ENCODE data around the gene SLC26A1.

The SLC26A1 gene

GRCh38 chr4:968221-968620 is 25.0 kb downstream of the SLC26A1 start:
- Histone ChIP-seq H2AFZ (ENCODE audit: insufficient read depth, low read length, poor library complexity) (no peak overlapping the region), H3K79me1 (ENCODE audit: low read length) (peaks cover 4% of the 10 kb centered on the region), H3K36me3 (ENCODE audit: control insufficient read depth in 1 of 2, insufficient read depth in 2 of 2, low read length in 2 of 2) (peaks cover 6 to 11% of the 10 kb centered on the region in 2 experiments), H3K4me3 (ENCODE audit: low read depth, low read length) (no peak overlapping the region), H3K4me1 (ENCODE audit: control insufficient read depth in 1 of 2, insufficient read depth in 2 of 2, low read length in 2 of 2) (peaks cover 6 to 13% of the 10 kb centered on the region in 2 experiments), H2BK12ac (ENCODE audit: low read length) (no peak overlapping the region), H3K9me3 (ENCODE audit: insufficient read depth, low read depth, low read length) (peaks cover 6% of the 10 kb centered on the region), H4K8ac (ENCODE audit: low read depth, low read length) (no peak overlapping the region), H3K4me2 (ENCODE audit: low read length) (no peak overlapping the region), H2BK5ac (ENCODE audit: low read depth, low read length, poor library complexity) (no peak overlapping the region), H3K4ac (ENCODE audit: low read depth, low read length) (no peak overlapping the region), H2AK5ac (ENCODE audit: low read length) (no peak overlapping the region), H3K27me3 (ENCODE audit: insufficient read depth, low read length) (peaks cover 25% of the 10 kb centered on the region), H3K14ac (ENCODE audit: low read length) (no peak overlapping the region), H3K27ac (ENCODE audit: low read depth, low read length) (no peak overlapping the region), H3K18ac (ENCODE audit: low read length) (no peak overlapping the region), H2BK120ac (ENCODE audit: insufficient read depth, low read length, poor library complexity) (no peak overlapping the region), H3K9ac (ENCODE audit: low read length) (no peak overlapping the region), H3K23ac (ENCODE audit: low read length) (no peak overlapping the region), H4K91ac (ENCODE audit: low read depth, low read length) (no peak overlapping the region), H4K12ac (ENCODE audit: low read depth, low read length) (no peak overlapping the region), H3K79me2 (ENCODE audit: control insufficient read depth, insufficient read depth, low read length, poor library complexity) (no peaks in the 10 kb centered on the region)
- DNase-seq, result no peak
- WGBS (ENCODE audit: extremely low coverage, insufficient coverage, insufficient read length), result no CpG with 5 or more reads among the region's 24 CpGs

- Histone ChIP-seq H3K4me2 (ENCODE audit: low read length) (peak overlapping the region; percentile 4), H3K27ac (ENCODE audit: low read depth, low read length) (no peak overlapping the region), H4K8ac (ENCODE audit: low read depth, low read length) (no peak overlapping the region), H2AFZ (ENCODE audit: insufficient read depth, low read length, poor library complexity) (no peak overlapping the region), H3K4me1 (ENCODE audit: control insufficient read depth in 1 of 2, insufficient read depth in 2 of 2, low read length in 2 of 2) (peaks cover under 1 to 7% of the 10 kb centered on the region in 2 experiments), H3K79me1 (ENCODE audit: low read length) (no peaks in the 10 kb centered on the region), H3K4ac (ENCODE audit: low read depth, low read length) (no peak overlapping the region), H4K12ac (ENCODE audit: low read depth, low read length) (no peak overlapping the region), H4K91ac (ENCODE audit: low read depth, low read length) (no peak overlapping the region), H3K9me3 (ENCODE audit: insufficient read depth, low read depth, low read length) (peaks cover 4% of the 10 kb centered on the region), H3K27me3 (ENCODE audit: insufficient read depth, low read length) (peaks cover 18% of the 10 kb centered on the region), H3K18ac (ENCODE audit: low read length) (no peak overlapping the region), H2BK12ac (ENCODE audit: low read length) (no peak overlapping the region), H3K36me3 (ENCODE audit: control insufficient read depth in 1 of 2, insufficient read depth in 2 of 2, low read length in 2 of 2) (peaks cover 8 to 13% of the 10 kb centered on the region in 2 experiments), H2AK5ac (ENCODE audit: low read length) (no peak overlapping the region), H2BK120ac (ENCODE audit: insufficient read depth, low read length, poor library complexity) (no peak overlapping the region), H3K23ac (ENCODE audit: low read length) (no peak overlapping the region), H3K14ac (ENCODE audit: low read length) (no peak overlapping the region), H3K79me2 (ENCODE audit: control insufficient read depth, insufficient read depth, low read length, poor library complexity) (no peaks in the 10 kb centered on the region), H3K4me3 (ENCODE audit: low read depth, low read length) (no peak overlapping the region), H2BK5ac (ENCODE audit: low read depth, low read length, poor library complexity) (no peak overlapping the region), H3K9ac (ENCODE audit: low read length) (no peak overlapping the region)
- no peak for DNase-seq
- WGBS (ENCODE audit: extremely low coverage, insufficient coverage, insufficient read length), result no CpG with 5 or more reads among the region's 76 CpGs
These were observed 25.8 kb downstream of the SLC26A1 start for GRCh38 chr4:967113-968104.

GRCh38 chr4:966266-967112 is 26.7 kb downstream of the SLC26A1 start:
- H4K8ac ChIP-seq (ENCODE audit: low read depth, low read length), result no peak overlapping the region
- no peaks in the 10 kb centered on the region for H3K79me2 ChIP-seq (ENCODE audit: control insufficient read depth, insufficient read depth, low read length, poor library complexity)
- no peak overlapping the region for H3K9ac ChIP-seq (ENCODE audit: low read length)
- no peaks in the 10 kb centered on the region for H3K79me1 ChIP-seq (ENCODE audit: low read length)
- H3K4me2 ChIP-seq (ENCODE audit: low read length), result no peak overlapping the region
- no peak overlapping the region for H4K12ac ChIP-seq (ENCODE audit: low read depth, low read length)
- H3K36me3 ChIP-seq (ENCODE audit: control insufficient read depth in 1 of 2, insufficient read depth in 2 of 2, low read length in 2 of 2), result peaks cover 15 to 21% of the 10 kb centered on the region in 2 experiments
- peaks cover 4% of the 10 kb centered on the region for H3K9me3 ChIP-seq (ENCODE audit: insufficient read depth, low read depth, low read length)
- no peak overlapping the region for H3K27ac ChIP-seq (ENCODE audit: low read depth, low read length)
- H4K91ac ChIP-seq (ENCODE audit: low read depth, low read length), result no peak overlapping the region
- H2AFZ ChIP-seq (ENCODE audit: insufficient read depth, low read length, poor library complexity), result no peak overlapping the region
- no peak overlapping the region for H3K18ac ChIP-seq (ENCODE audit: low read length)
- no peak for DNase-seq
- H2AK5ac ChIP-seq (ENCODE audit: low read length), result no peak overlapping the region
- no CpG with 5 or more reads among the region's 48 CpGs for WGBS (ENCODE audit: extremely low coverage, insufficient coverage, insufficient read length)
- H2BK5ac ChIP-seq (ENCODE audit: low read depth, low read length, poor library complexity), result no peak overlapping the region
- H3K14ac ChIP-seq (ENCODE audit: low read length), result no peak overlapping the region
- no peak overlapping the region for H2BK12ac ChIP-seq (ENCODE audit: low read length)
- peaks cover 0 to 3% of the 10 kb centered on the region in 2 experiments for H3K4me1 ChIP-seq (ENCODE audit: control insufficient read depth in 1 of 2, insufficient read depth in 2 of 2, low read length in 2 of 2)
- no peak overlapping the region for H3K4ac ChIP-seq (ENCODE audit: low read depth, low read length)
- H2BK120ac ChIP-seq (ENCODE audit: insufficient read depth, low read length, poor library complexity), result no peak overlapping the region
- H3K27me3 ChIP-seq (ENCODE audit: insufficient read depth, low read length), result peaks cover 18% of the 10 kb centered on the region
- no peak overlapping the region for H3K23ac ChIP-seq (ENCODE audit: low read length)
- H3K4me3 ChIP-seq (ENCODE audit: low read depth, low read length), result no peak overlapping the region

DNA sequence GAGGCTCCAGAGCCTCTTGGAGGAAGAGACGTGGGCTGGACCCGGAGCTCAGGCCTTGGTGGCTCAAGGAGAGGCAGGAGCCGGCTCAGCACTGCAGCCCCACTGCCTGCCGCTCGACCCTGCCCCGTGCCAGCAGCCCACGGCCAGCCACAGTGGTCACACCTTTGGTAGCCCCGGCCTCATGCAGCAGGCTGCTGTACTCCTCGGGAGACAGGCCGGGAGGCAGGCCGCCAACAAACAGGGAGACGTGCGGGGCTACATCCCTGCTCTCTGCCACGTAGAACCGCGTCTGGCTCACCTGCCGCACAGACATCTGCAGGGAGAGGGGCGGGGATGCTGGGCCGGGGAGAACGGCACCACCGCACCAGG is 27.5 kb downstream of the SLC26A1 start:
- H2BK120ac ChIP-seq (ENCODE audit: insufficient read depth, low read length, poor library complexity), result no peak overlapping the region
- WGBS (ENCODE audit: extremely low coverage, insufficient coverage, insufficient read length), result no CpG with 5 or more reads among the region's 21 CpGs

More for the DNA sequence above, 27.5 kb downstream of the SLC26A1 start:
- no peak for DNase-seq
- Histone ChIP-seq H2AFZ (ENCODE audit: insufficient read depth, low read length, poor library complexity) (no peak overlapping the region), H4K12ac (ENCODE audit: low read depth, low read length) (no peak overlapping the region), H3K36me3 (ENCODE audit: control insufficient read depth in 1 of 2, insufficient read depth in 2 of 2, low read length in 2 of 2) (peaks cover 15 to 23% of the 10 kb centered on the region in 2 experiments), H3K27me3 (ENCODE audit: insufficient read depth, low read length) (peaks cover 18% of the 10 kb centered on the region), H4K8ac (ENCODE audit: low read depth, low read length) (no peak overlapping the region), H3K79me1 (ENCODE audit: low read length) (no peaks in the 10 kb centered on the region), H4K91ac (ENCODE audit: low read depth, low read length) (no peak overlapping the region), H3K18ac (ENCODE audit: low read length) (no peak overlapping the region), H2BK12ac (ENCODE audit: low read length) (no peak overlapping the region), H2AK5ac (ENCODE audit: low read length) (no peak overlapping the region), H3K79me2 (ENCODE audit: control insufficient read depth, insufficient read depth, low read length, poor library complexity) (no peaks in the 10 kb centered on the region), H2BK5ac (ENCODE audit: low read depth, low read length, poor library complexity) (no peak overlapping the region), H3K9ac (ENCODE audit: low read length) (no peak overlapping the region), H3K14ac (ENCODE audit: low read length) (no peak overlapping the region), H3K4me1 (ENCODE audit: control insufficient read depth in 1 of 2, insufficient read depth in 2 of 2, low read length in 2 of 2) (peaks cover 0 to 3% of the 10 kb centered on the region in 2 experiments), H3K23ac (ENCODE audit: low read length) (no peak overlapping the region), H3K4ac (ENCODE audit: low read depth, low read length) (no peak overlapping the region), H3K4me3 (ENCODE audit: low read depth, low read length) (no peak overlapping the region), H3K9me3 (ENCODE audit: insufficient read depth, low read depth, low read length) (peaks cover 6% of the 10 kb centered on the region), H3K4me2 (ENCODE audit: low read length) (no peak overlapping the region), H3K27ac (ENCODE audit: low read depth, low read length) (no peak overlapping the region)
